ENCODE measurements around the gene SLC5A12. TPM values are rescaled to one million over a fixed set of nuclear protein-coding genes. Genes with fewer than 3 reads are reported as not detected.

Gene SLC5A12
- 3.6 and 3.9 TPM in 2 replicates for total RNA-seq
- long read RNA-seq, partial matches to known transcripts = 1 of 4 reads
- long read RNA-seq, other reads (novel, unspliced or antisense) = 3 of 4 reads

GRCh38 chr11:26721948-26722475 is at the start of gene SLC5A12:
SLC5A12 (minus strand) TSS chr11:26722060; CDS start chr11:26721714, 346 bp downstream.
- Mint-ChIP-seq H3K4me1 (ENCODE audit: low read depth) (no peaks in the 10 kb centered on the region), H3K9me3 (ENCODE audit: low read depth) (no peaks in the 10 kb centered on the region), H3K4me3 (ENCODE audit: low read depth) (no peak within 1 kb of the TSS), H3K27me3 (no peaks in the 10 kb centered on the region), H3K36me3 (ENCODE audit: insufficient read depth) (no peaks in the 10 kb centered on the region), H3K27ac (no peak within 1 kb of the TSS)
- DNase-seq (ENCODE audit: low spot score, unreplicated experiment) = no peak
- TF ChIP-seq, protein P1, sequence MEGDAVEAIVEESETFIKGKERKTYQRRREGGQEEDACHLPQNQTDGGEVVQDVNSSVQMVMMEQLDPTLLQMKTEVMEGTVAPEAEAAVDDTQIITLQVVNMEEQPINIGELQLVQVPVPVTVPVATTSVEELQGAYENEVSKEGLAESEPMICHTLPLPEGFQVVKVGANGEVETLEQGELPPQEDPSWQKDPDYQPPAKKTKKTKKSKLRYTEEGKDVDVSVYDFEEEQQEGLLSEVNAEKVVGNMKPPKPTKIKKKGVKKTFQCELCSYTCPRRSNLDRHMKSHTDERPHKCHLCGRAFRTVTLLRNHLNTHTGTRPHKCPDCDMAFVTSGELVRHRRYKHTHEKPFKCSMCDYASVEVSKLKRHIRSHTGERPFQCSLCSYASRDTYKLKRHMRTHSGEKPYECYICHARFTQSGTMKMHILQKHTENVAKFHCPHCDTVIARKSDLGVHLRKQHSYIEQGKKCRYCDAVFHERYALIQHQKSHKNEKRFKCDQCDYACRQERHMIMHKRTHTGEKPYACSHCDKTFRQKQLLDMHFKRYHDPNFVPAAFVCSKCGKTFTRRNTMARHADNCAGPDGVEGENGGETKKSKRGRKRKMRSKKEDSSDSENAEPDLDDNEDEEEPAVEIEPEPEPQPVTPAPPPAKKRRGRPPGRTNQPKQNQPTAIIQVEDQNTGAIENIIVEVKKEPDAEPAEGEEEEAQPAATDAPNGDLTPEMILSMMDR (IDR thresholded peaks at IDR 0.05; ENCODE audit: unreplicated experiment) = no peak

DNA sequence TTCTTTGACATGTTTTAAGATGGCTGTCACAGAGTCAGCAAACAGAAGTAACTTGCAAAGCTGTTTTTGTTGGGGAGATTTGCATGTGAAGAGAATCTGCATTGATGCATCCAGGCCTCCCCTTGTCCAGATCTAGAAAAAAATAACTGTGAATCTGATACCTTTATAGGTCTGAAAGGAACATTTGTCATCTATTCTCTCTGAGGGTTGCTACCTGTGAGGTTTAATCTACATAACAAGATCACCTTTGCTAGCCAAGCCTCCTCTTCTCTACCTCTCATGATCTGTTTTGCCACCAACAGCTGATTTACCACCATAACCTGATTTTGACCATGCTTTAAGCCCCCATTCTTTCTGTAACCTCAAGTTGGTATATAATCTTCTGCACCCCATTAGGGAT is 47.2 kb upstream of the SLC5A12 start:
- no peaks in the 10 kb centered on the region for H3K4me1 Mint-ChIP-seq (ENCODE audit: low read depth)
- DNase-seq (ENCODE audit: low spot score, unreplicated experiment) = no peak
- H3K4me3 Mint-ChIP-seq (ENCODE audit: low read depth) = no peak overlapping the region
- H3K36me3 Mint-ChIP-seq (ENCODE audit: insufficient read depth) = no peaks in the 10 kb centered on the region
- TF ChIP-seq, protein P1 (IDR thresholded peaks at IDR 0.05; ENCODE audit: unreplicated experiment) = no peak
- H3K27me3 Mint-ChIP-seq = no peaks in the 10 kb centered on the region
- H3K9me3 Mint-ChIP-seq (ENCODE audit: low read depth) = peaks cover 2% of the 10 kb centered on the region
- H3K27ac Mint-ChIP-seq = no peak overlapping the region

GRCh38 chr11:26767060-26767459 is 45.2 kb upstream of the SLC5A12 start:
- no peak overlapping the region for H3K27ac Mint-ChIP-seq
- DNase-seq (ENCODE audit: low spot score, unreplicated experiment) = no peak
- no peaks in the 10 kb centered on the region for H3K27me3 Mint-ChIP-seq
- H3K4me3 Mint-ChIP-seq (ENCODE audit: low read depth) = no peak overlapping the region
- no peaks in the 10 kb centered on the region for H3K36me3 Mint-ChIP-seq (ENCODE audit: insufficient read depth)
- H3K4me1 Mint-ChIP-seq (ENCODE audit: low read depth) = no peaks in the 10 kb centered on the region
- TF ChIP-seq, protein P1 (IDR thresholded peaks at IDR 0.05; ENCODE audit: unreplicated experiment) = no peak
- peaks cover 3% of the 10 kb centered on the region for H3K9me3 Mint-ChIP-seq (ENCODE audit: low read depth)

GRCh38 chr11:26765323-26765722 is 43.5 kb upstream of the SLC5A12 start:
- no peaks in the 10 kb centered on the region for H3K4me1 Mint-ChIP-seq (ENCODE audit: low read depth)
- TF ChIP-seq, protein P1 (IDR thresholded peaks at IDR 0.05; ENCODE audit: unreplicated experiment) = no peak
- H3K27ac Mint-ChIP-seq = no peak overlapping the region
- no peaks in the 10 kb centered on the region for H3K27me3 Mint-ChIP-seq
- DNase-seq (ENCODE audit: low spot score, unreplicated experiment) = no peak
- no peak overlapping the region for H3K4me3 Mint-ChIP-seq (ENCODE audit: low read depth)
- H3K36me3 Mint-ChIP-seq (ENCODE audit: insufficient read depth) = no peaks in the 10 kb centered on the region
- H3K9me3 Mint-ChIP-seq (ENCODE audit: low read depth) = peaks cover 3% of the 10 kb centered on the region

- H3K27ac Mint-ChIP-seq = no peak overlapping the region
- no peak overlapping the region for H3K4me3 Mint-ChIP-seq (ENCODE audit: low read depth)
- TF ChIP-seq, protein P1 (IDR thresholded peaks at IDR 0.05; ENCODE audit: unreplicated experiment) = no peak
- no peaks in the 10 kb centered on the region for H3K27me3 Mint-ChIP-seq
- peaks cover 3% of the 10 kb centered on the region for H3K9me3 Mint-ChIP-seq (ENCODE audit: low read depth)
- no peaks in the 10 kb centered on the region for H3K36me3 Mint-ChIP-seq (ENCODE audit: insufficient read depth)
- no peaks in the 10 kb centered on the region for H3K4me1 Mint-ChIP-seq (ENCODE audit: low read depth)
- no peak for DNase-seq (ENCODE audit: low spot score, unreplicated experiment)
These were observed 43.0 kb upstream of the SLC5A12 start for GRCh38 chr11:26764825-26765224.
